Measurements from ENCODE around the gene SLC32A1.

Gene SLC32A1

GRCh38 chr20:38685271-38685670, 39.0 kb upstream of the SLC32A1 start:
- Histone ChIP-seq H4K20me1 (ENCODE audit: insufficient read depth) (no peaks in the 10 kb centered on the region), H2AFZ (ENCODE audit: low read depth) (no peak overlapping the region), H3K36me3 (ENCODE audit: insufficient read depth) (no peaks in the 10 kb centered on the region), H3K4me2 (no peak overlapping the region), H3K27ac (no peak overlapping the region), H3K4me3 (IDR thresholded peaks at IDR 0.05; ENCODE audit: insufficient read depth, low read depth, low read length) (no peak overlapping the region), H3K27me3 (ENCODE audit: insufficient read depth, low read depth) (peaks cover 16% of the 10 kb centered on the region; the same call in 1 of the 2 replicates), H3K79me2 (ENCODE audit: insufficient read depth, low read depth) (no peaks in the 10 kb centered on the region), H3K4me1 (ENCODE audit: low read depth, poor library complexity, severe bottlenecking) (no peaks in the 10 kb centered on the region), H3K9ac (no peak overlapping the region)
- TF ChIP-seq, protein P1, sequence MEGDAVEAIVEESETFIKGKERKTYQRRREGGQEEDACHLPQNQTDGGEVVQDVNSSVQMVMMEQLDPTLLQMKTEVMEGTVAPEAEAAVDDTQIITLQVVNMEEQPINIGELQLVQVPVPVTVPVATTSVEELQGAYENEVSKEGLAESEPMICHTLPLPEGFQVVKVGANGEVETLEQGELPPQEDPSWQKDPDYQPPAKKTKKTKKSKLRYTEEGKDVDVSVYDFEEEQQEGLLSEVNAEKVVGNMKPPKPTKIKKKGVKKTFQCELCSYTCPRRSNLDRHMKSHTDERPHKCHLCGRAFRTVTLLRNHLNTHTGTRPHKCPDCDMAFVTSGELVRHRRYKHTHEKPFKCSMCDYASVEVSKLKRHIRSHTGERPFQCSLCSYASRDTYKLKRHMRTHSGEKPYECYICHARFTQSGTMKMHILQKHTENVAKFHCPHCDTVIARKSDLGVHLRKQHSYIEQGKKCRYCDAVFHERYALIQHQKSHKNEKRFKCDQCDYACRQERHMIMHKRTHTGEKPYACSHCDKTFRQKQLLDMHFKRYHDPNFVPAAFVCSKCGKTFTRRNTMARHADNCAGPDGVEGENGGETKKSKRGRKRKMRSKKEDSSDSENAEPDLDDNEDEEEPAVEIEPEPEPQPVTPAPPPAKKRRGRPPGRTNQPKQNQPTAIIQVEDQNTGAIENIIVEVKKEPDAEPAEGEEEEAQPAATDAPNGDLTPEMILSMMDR (conservative IDR thresholded peaks at IDR 0.05; ENCODE audit: low read depth, low read length) = no peak

DNA sequence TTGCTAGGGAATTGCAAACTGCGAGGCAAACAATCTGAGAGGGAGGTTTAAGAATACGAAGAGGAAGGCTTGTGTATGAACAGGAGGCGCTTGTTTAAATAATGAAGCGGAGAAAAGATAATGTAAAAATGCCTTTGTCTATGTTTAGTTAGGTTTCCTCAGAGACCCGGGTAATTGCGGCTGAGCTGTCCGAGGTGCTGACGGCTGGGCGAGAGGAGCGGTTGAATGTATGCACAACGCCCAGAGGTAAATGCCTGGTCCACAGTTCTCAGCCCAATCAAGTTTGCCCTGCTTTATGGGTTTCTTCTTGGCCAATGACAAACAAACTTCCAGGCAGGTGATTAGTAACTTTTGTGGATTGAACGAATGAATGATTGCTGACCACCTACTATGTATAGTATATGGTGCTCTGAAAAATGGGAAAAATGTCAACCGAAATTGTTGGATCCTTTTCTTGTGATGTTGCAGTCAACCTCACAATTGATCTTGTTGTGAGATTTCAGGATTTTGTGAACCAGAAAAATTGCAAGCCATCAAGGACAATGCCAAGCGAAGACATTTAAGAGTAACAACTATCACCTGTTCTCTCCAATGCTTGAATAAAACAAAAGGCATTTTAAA, 38.3 kb upstream of the SLC32A1 start:
- H3K36me3 ChIP-seq (ENCODE audit: insufficient read depth) = no peaks in the 10 kb centered on the region
- H3K79me2 ChIP-seq (ENCODE audit: insufficient read depth, low read depth) = no peaks in the 10 kb centered on the region
- TF ChIP-seq, protein P1 (conservative IDR thresholded peaks at IDR 0.05; ENCODE audit: low read depth, low read length) = no peak
- no peaks in the 10 kb centered on the region for H4K20me1 ChIP-seq (ENCODE audit: insufficient read depth)
- H3K4me3 ChIP-seq (IDR thresholded peaks at IDR 0.05; ENCODE audit: insufficient read depth, low read depth, low read length) = no peak overlapping the region
- no peak overlapping the region for H3K9ac ChIP-seq
- H3K4me2 ChIP-seq = no peak overlapping the region
- no peaks in the 10 kb centered on the region for H3K4me1 ChIP-seq (ENCODE audit: low read depth, poor library complexity, severe bottlenecking)
- no peak overlapping the region for H3K27ac ChIP-seq
- H3K27me3 ChIP-seq (ENCODE audit: insufficient read depth, low read depth) = peaks cover 16% of the 10 kb centered on the region; the same call in 1 of the 2 replicates
- H2AFZ ChIP-seq (ENCODE audit: low read depth) = no peak overlapping the region

DNA sequence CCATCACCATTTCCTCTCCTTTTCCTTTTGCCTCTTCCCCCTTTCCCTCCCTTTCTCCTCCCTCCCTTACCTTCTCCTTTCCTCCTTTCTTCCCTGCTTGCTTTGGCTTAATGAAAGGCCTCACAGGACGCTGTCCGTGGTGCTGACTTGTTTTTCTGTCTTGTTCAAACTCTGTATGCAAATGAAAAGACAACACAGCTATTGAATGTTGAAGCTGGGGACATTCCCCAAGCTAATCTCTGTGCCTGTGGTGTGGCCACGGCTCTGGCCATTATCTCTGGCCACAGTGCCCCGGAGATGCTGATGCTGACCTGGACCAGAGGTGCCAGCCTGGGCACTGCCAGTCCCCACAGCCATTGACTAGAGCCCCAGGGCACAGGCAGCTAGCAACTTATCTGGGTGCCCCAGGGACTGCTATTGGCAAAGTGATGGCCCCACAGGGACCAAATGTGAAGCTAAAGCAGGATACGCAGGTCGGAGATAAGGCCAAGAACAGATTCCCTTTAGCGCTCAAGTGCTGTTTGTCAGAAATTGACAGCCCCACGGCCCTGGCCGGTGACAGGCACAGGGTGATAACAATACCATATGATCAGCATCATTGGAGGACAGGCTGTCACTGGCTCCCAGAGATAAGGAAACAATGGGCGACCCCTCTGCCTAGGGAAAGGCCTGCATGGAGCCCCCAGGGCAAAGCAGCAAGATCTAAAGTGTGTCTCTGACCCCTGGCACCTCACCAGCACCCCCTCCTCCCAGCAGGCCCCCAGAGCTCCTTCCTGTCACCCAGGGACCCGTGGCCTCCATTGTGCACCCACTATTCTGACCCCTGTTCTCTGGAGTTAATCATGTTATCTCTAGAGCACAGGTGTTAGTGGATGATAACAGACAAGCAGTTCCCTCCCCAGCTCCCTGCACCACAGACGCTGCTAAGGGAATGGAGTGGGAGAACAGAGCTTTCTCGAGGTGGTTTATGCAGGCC, 31.6 kb upstream of the SLC32A1 start:
- H3K9ac ChIP-seq = no peak overlapping the region
- no peaks in the 10 kb centered on the region for H3K4me1 ChIP-seq (ENCODE audit: low read depth, poor library complexity, severe bottlenecking)
- no peak overlapping the region for H3K27ac ChIP-seq
- no peaks in the 10 kb centered on the region for H4K20me1 ChIP-seq (ENCODE audit: insufficient read depth)
- no peak overlapping the region for H3K4me3 ChIP-seq (IDR thresholded peaks at IDR 0.05; ENCODE audit: insufficient read depth, low read depth, low read length)
- no peaks in the 10 kb centered on the region for H3K36me3 ChIP-seq (ENCODE audit: insufficient read depth)
- H3K4me2 ChIP-seq = no peak overlapping the region
- no peaks in the 10 kb centered on the region for H3K79me2 ChIP-seq (ENCODE audit: insufficient read depth, low read depth)
- no peak overlapping the region for H2AFZ ChIP-seq (ENCODE audit: low read depth)
- TF ChIP-seq, protein P1 (conservative IDR thresholded peaks at IDR 0.05; ENCODE audit: low read depth, low read length) = no peak
- peaks cover 25% of the 10 kb centered on the region; the same call in 1 of the 2 replicates for H3K27me3 ChIP-seq (ENCODE audit: insufficient read depth, low read depth)

GRCh38 chr20:38697306-38697705, 27.0 kb upstream of the SLC32A1 start:
- Histone ChIP-seq H3K9ac (no peak overlapping the region), H2AFZ (ENCODE audit: low read depth) (no peak overlapping the region), H3K4me3 (IDR thresholded peaks at IDR 0.05; ENCODE audit: insufficient read depth, low read depth, low read length) (no peak overlapping the region), H3K4me2 (no peak overlapping the region), H3K36me3 (ENCODE audit: insufficient read depth) (no peaks in the 10 kb centered on the region), H3K27me3 (ENCODE audit: insufficient read depth, low read depth) (peaks cover 55% of the 10 kb centered on the region), H3K79me2 (ENCODE audit: insufficient read depth, low read depth) (no peaks in the 10 kb centered on the region), H4K20me1 (ENCODE audit: insufficient read depth) (no peaks in the 10 kb centered on the region), H3K4me1 (ENCODE audit: low read depth, poor library complexity, severe bottlenecking) (no peaks in the 10 kb centered on the region), H3K27ac (no peak overlapping the region)
- TF ChIP-seq, protein P1 (conservative IDR thresholded peaks at IDR 0.05; ENCODE audit: low read depth, low read length) = no peak
